Subcutaneous adipose tissue (tissue), 4 donors: ENCODE measurements around the gene CHTF18. TPM values are rescaled to one million over a fixed set of nuclear protein-coding genes. Genes with fewer than 3 reads are reported as not detected.

Experiments used
- CTCF ChIP-seq: fragments of 450-650 bp; IDR thresholded peaks from one replicate; pipeline ENCODE4 v1.5.1; 2016; ENCODE audit warnings: low read depth, mild to moderate bottlenecking, control low read depth, antibody characterized with exemption, moderate library complexity
- total RNA-seq, 4 donors: library from RNA; depleted of rRNA; stranded (reverse); fragments of >200 nt; gene quantifications; one replicate each; pipeline ENCODE4 v1.1.0, GENCODE V29; 2016

Gene CHTF18
- total RNA-seq, 4 donors from 2014 or later = 4.4 to 16.0 (median 8.9) TPM

GRCh38 chr16:801584-802363 is 13.4 kb downstream of the CHTF18 start:
- TF ChIP-seq CTCF = no peak

DNA sequence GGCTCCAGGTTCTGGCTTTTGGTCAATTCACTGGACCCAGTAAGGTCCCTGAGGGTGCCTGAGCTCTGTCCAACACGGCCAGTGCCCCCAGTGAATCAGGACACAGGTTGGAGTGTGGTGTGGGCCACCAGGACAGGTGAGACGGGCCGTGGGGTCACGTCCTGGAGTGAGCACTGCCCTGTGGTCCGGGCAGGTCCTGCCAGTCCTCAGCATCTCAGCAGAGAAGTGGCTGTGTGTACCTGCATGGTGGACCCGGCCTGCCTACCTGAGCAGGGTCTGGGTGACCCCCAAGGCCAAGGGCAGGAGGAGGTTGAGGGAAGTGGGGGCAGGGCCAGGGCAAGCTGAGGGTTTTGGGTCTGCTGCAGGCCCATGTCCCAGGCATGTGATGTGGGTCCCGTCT is 14.0 kb downstream of the CHTF18 start:
- TF ChIP-seq CTCF = no peak

GRCh38 chr16:802914-803753 is 14.7 kb downstream of the CHTF18 start:
- TF ChIP-seq CTCF = no peak

GRCh38 chr16:803754-804080 is 15.3 kb downstream of the CHTF18 start:
- no peak for TF ChIP-seq CTCF

- no peak for TF ChIP-seq CTCF
Observed at GRCh38 chr16:804193-805048, 16.0 kb downstream of the CHTF18 start.

DNA sequence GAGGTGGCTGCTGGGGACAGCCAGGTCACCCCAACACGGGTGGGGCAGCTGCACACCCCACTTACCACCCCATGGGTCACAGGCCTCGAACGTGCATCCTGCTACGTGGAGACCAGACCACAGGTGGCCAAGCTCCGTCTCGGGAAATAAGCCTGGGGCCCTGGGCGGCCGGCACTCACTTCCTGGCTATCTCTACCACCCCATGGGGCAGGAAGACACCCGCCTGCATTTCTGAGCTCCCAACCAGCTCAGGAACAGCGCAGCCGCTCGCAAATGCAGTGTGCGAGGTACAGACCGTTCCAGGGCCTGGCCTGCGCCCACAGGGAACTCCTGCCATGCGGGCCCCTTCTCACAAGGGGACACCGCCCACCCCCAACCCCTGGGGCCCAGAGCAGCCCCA is 17.1 kb downstream of the CHTF18 start:
- no peak for TF ChIP-seq CTCF
